Stromal cell of bone marrow (primary cell): Measurements from ENCODE around the gene ZCCHC14.
A peak's percentile ranks its signal among the peaks of the same experiment; 100 is the strongest.

Source experiments
- DNase-seq: peaks from one replicate; pipeline ENCODE4 v3.0.0-alpha.2; 2012; ENCODE audit warnings: low read depth

The ZCCHC14 gene

GRCh38 chr16:87431926-87432325 is 60.9 kb downstream of the ZCCHC14 start:
- peak; percentile 38 for DNase-seq

GRCh38 chr16:87426423-87427215 is 66.2 kb downstream of the ZCCHC14 start:
- no peak for DNase-seq

- no peak for DNase-seq
These were observed 66.9 kb downstream of the ZCCHC14 start for GRCh38 chr16:87425941-87426340.

GRCh38 chr16:87424266-87424665 is 68.6 kb downstream of the ZCCHC14 start:
- no peak for DNase-seq

GRCh38 chr16:87423429-87423828 is 69.4 kb downstream of the ZCCHC14 start:
- no peak for DNase-seq

GRCh38 chr16:87422106-87422505 is 70.7 kb downstream of the ZCCHC14 start:
- DNase-seq = no peak

- no peak for DNase-seq
These were observed 71.6 kb downstream of the ZCCHC14 start for GRCh38 chr16:87421003-87421912.

- no peak for DNase-seq
These were observed 72.5 kb downstream of the ZCCHC14 start for GRCh38 chr16:87420026-87421002.

- DNase-seq = no peak
These were observed 74.2 kb downstream of the ZCCHC14 start for GRCh38 chr16:87418644-87419043.

GRCh38 chr16:87418216-87418615 is 74.6 kb downstream of the ZCCHC14 start:
- DNase-seq = no peak

GRCh38 chr16:87417528-87417910 is 75.3 kb downstream of the ZCCHC14 start:
- no peak for DNase-seq

GRCh38 chr16:87416826-87417527 is 75.8 kb downstream of the ZCCHC14 start:
- DNase-seq = peak; percentile 31

GRCh38 chr16:87415441-87415840 is 77.4 kb downstream of the ZCCHC14 start:
- no peak for DNase-seq

GRCh38 chr16:87414251-87414680 is 78.6 kb downstream of the ZCCHC14 start:
- no peak for DNase-seq

GRCh38 chr16:87412996-87413421 is 79.8 kb downstream of the ZCCHC14 start:
- DNase-seq = no peak

- no peak for DNase-seq
These were observed 80.3 kb downstream of the ZCCHC14 start for GRCh38 chr16:87412371-87412995.

- DNase-seq = no peak
These were observed 81.2 kb downstream of the ZCCHC14 start for GRCh38 chr16:87411375-87412271.

- no peak for DNase-seq
These were observed 81.9 kb downstream of the ZCCHC14 start for GRCh38 chr16:87410968-87411367.

GRCh38 chr16:87410530-87410929 is 82.3 kb downstream of the ZCCHC14 start:
- no peak for DNase-seq

- DNase-seq = no peak
These were observed 83.0 kb downstream of the ZCCHC14 start for GRCh38 chr16:87409781-87410180.
